AG09309 (cell line): ENCODE measurements around the gene CYP4F2.
A peak's percentile ranks its signal among the peaks of the same experiment; 100 is the strongest.

Source experiments
- DNase-seq: peaks from one replicate; pipeline ENCODE4 v3.0.0-alpha.2; 2010; ENCODE audit warnings: low read depth
- H3K4me3 ChIP-seq: 2 replicates; pipeline ENCODE4 v1.5.1; 2011; ENCODE audit warnings: mild to moderate bottlenecking, low read depth, low read length, moderate library complexity; ENCODE audit not compliant: control insufficient read depth
- TF ChIP-seq, protein P1 (sequence below): IDR thresholded peaks from 2 replicates; pipeline ENCODE4 v1.5.1; 2011; ENCODE audit warnings: mild to moderate bottlenecking, low read depth, low read length, inconsistent platforms; ENCODE audit not compliant: insufficient read depth, control insufficient read depth; ENCODE audit errors: missing control alignments

CYP4F2 gene

DNA sequence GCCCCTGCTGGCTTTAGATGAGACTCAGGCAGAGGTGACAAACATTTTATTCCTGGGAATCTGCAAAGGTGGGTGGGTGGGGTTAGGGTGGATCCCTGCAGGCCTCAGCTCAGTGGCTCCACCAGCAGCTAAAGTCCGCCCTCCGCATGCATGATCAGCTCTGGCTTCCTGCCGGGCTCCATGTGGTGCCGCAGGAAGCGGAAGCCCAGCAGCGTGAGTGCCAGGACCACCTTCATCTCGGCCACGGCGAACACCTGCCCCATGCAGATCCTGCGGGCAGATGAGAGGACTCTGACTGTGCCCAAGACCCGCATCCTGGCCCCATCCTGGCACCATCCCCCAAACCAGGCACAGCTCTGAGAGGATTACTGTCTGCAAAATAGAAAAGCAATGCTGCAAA, 26.3 kb downstream of the CYP4F2 start:
- TF ChIP-seq, protein P1, sequence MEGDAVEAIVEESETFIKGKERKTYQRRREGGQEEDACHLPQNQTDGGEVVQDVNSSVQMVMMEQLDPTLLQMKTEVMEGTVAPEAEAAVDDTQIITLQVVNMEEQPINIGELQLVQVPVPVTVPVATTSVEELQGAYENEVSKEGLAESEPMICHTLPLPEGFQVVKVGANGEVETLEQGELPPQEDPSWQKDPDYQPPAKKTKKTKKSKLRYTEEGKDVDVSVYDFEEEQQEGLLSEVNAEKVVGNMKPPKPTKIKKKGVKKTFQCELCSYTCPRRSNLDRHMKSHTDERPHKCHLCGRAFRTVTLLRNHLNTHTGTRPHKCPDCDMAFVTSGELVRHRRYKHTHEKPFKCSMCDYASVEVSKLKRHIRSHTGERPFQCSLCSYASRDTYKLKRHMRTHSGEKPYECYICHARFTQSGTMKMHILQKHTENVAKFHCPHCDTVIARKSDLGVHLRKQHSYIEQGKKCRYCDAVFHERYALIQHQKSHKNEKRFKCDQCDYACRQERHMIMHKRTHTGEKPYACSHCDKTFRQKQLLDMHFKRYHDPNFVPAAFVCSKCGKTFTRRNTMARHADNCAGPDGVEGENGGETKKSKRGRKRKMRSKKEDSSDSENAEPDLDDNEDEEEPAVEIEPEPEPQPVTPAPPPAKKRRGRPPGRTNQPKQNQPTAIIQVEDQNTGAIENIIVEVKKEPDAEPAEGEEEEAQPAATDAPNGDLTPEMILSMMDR = no peak
- no peak overlapping the region for H3K4me3 ChIP-seq
- DNase-seq = no peak

- DNase-seq = no peak
- TF ChIP-seq, protein P1 = no peak
Observed at GRCh38 chr19:15869873-15870272, 28.0 kb downstream of the CYP4F2 start.

DNA sequence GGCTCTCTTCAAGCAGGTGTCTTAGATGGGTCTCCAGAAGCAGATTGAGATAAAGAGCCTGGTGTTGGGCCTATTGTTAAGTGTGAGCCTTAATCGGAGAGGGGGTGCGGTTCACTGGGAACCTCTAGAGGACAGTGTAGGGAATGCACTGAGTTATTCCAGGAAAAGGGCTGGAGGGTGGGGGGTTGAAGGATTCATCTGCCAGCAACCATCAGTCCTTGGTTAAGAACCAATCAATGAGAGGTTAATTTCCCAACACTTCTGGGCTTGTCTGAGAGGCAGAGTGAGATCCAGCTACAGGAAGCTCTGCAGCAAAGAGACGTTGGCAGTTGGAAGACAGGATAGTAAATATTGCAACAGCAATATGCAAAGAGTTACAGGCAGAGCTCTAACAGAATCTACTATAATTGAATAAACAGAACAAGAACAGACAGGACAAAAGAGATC, 28.7 kb downstream of the CYP4F2 start:
- H3K4me3 ChIP-seq = no peak overlapping the region
- no peak for DNase-seq
- TF ChIP-seq, protein P1 = peak; percentile 58

More at GRCh38 chr19:15869873-15870272, 28.0 kb downstream of the CYP4F2 start:
- no peak overlapping the region for H3K4me3 ChIP-seq

GRCh38 chr19:15866636-15867035, 31.2 kb downstream of the CYP4F2 start:
- DNase-seq = no peak
- TF ChIP-seq, protein P1 = no peak
- no peak overlapping the region for H3K4me3 ChIP-seq

GRCh38 chr19:15864824-15865223, 33.0 kb downstream of the CYP4F2 start:
- no peak for DNase-seq
- no peak overlapping the region for H3K4me3 ChIP-seq
- TF ChIP-seq, protein P1 = no peak

DNA sequence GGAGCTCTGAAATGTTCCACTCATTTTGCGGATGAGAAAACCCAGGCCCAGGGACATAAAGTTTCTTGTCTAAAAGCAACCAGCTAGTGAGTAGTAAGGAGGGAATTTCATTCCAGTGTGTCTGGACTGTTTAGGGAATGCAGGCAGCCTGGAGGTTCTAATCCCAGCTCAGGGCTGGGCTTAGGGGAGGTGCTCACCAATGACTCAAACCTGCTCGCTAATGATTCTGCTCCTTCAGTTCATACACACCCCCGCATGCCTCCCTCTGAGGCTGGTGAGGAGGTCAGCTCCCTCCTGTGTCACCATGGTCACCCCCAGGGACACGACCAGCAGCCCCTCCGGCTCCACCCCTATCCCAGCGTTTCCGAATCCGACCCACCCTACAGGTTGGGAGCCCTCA, 34.6 kb downstream of the CYP4F2 start:
- H3K4me3 ChIP-seq = no peak overlapping the region
- DNase-seq = no peak
- TF ChIP-seq, protein P1 = no peak

GRCh38 chr19:15862444-15862843, 35.4 kb downstream of the CYP4F2 start:
- TF ChIP-seq, protein P1 = no peak
- DNase-seq = no peak
- no peak overlapping the region for H3K4me3 ChIP-seq
